ENCODE results near the gene HPCAL4. TPM values are rescaled to one million over a fixed set of nuclear protein-coding genes. Genes with fewer than 3 reads are reported as not detected.

The HPCAL4 gene
- total RNA-seq, 1 experiment from 2014 or later: 0.50 TPM

DNA sequence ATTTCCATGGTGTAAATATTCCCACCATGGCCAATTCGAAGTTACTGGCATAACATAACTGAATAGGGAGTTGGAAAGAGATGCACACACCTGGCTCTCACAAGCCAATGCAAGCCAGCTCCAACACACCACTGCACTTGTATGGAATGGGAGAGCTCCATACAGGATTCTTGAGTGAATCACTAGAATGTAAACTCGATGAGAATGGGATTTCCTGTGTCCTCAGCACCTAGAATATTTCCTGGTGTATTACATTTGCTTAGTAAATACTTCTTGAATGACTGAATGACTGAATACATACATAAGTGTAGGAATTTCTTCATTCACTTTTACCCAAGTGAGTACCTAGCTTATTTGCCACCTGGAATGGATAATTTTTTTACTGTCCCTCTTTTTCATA is 31.3 kb upstream of the HPCAL4 start:
- ATAC-seq (no peak), DNase-seq (ENCODE audit: low spot score) (no peak)
- H3K4me1 Mint-ChIP-seq: no peaks in the 10 kb centered on the region
- no peak overlapping the region for H3K27ac Mint-ChIP-seq
- peaks cover 94% of the 10 kb centered on the region for H3K27me3 Mint-ChIP-seq (ENCODE audit: low read depth)
- CTCF ChIA-PET: interaction anchor here (1.2 to 1.7 kb wide), 3 partner anchors 10 to 116 kb away, joined by 3 to 5 read pairs (median 5); no protein-coding TSS in a partner anchor
- H3K9me3 Mint-ChIP-seq: no peaks in the 10 kb centered on the region
- TF ChIP-seq IRF2 (CRISPR knock-in tag; IDR thresholded peaks at IDR 0.05; ENCODE audit: borderline replicate concordance, low read depth) (no peak), SMAD4 (CRISPR knock-in tag; IDR thresholded peaks at IDR 0.05) (no peak), PRRX2 (CRISPR knock-in tag; IDR thresholded peaks at IDR 0.05) (no peak), JAZF1 (CRISPR knock-in tag; IDR thresholded peaks at IDR 0.05) (no peak), SMAD3 (CRISPR knock-in tag; IDR thresholded peaks at IDR 0.05; ENCODE audit: borderline replicate concordance) (no peak), ZNF396 (CRISPR knock-in tag; IDR thresholded peaks at IDR 0.05; ENCODE audit: borderline replicate concordance) (no peak), ZNF121 (CRISPR knock-in tag; IDR thresholded peaks at IDR 0.05) (no peak), ESRRA (CRISPR knock-in tag; IDR thresholded peaks at IDR 0.05; ENCODE audit: borderline replicate concordance) (no peak), SOX15 (CRISPR knock-in tag; IDR thresholded peaks at IDR 0.05) (no peak)
- TF ChIP-seq, protein P1, sequence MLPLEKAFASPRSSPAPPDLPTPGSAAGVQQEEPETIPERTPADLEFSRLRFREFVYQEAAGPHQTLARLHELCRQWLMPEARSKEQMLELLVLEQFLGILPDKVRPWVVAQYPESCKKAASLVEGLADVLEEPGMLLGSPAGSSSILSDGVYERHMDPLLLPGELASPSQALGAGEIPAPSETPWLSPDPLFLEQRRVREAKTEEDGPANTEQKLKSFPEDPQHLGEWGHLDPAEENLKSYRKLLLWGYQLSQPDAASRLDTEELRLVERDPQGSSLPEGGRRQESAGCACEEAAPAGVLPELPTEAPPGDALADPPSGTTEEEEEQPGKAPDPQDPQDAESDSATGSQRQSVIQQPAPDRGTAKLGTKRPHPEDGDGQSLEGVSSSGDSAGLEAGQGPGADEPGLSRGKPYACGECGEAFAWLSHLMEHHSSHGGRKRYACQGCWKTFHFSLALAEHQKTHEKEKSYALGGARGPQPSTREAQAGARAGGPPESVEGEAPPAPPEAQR (CRISPR knock-in tag; IDR thresholded peaks at IDR 0.05): no peak
- TF ChIP-seq, protein P2, sequence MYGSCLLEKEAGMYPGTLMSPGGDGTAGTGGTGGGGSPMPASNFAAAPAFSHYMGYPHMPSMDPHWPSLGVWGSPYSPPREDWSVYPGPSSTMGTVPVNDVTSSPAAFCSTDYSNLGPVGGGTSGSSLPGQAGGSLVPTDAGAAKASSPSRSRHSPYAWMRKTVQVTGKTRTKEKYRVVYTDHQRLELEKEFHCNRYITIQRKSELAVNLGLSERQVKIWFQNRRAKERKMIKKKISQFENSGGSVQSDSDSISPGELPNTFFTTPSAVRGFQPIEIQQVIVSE (CRISPR knock-in tag; IDR thresholded peaks at IDR 0.05; ENCODE audit: borderline replicate concordance): no peak
- TF ChIP-seq, protein P3, sequence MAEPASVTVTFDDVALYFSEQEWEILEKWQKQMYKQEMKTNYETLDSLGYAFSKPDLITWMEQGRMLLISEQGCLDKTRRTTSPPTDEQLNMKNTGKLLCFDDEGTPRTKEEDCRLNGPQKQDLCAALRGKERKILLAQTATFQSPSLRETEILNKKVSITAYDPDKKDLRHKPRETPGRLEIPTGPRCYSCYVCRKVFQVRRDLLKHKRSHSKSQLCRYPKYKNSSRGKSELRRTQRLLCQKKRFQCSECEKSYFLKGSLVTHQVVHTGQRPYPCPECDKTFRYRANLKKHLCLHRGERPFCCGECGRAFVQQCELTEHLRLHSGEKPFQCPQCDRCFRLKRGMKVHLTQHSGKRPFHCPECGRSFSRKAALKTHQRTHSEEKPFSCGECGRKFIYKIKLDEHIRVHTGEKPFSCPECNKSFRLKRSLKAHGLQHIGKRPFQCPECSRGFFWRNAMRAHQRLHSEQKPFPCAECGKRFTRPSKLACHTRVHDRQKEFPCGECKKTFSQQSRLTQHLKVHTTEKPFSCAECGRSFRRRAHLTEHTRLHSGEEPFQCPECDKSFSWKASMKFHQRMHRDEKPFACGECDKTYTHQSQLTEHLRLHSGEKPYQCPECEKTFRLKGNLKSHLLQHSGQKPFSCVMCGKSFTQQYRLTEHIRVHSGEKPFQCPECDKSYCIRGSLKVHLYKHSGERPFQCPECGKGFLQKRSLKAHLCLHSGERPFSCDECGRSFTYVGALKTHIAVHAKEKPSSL (CRISPR knock-in tag; conservative IDR thresholded peaks at IDR 0.05): no peak
- TF ChIP-seq, protein P4, sequence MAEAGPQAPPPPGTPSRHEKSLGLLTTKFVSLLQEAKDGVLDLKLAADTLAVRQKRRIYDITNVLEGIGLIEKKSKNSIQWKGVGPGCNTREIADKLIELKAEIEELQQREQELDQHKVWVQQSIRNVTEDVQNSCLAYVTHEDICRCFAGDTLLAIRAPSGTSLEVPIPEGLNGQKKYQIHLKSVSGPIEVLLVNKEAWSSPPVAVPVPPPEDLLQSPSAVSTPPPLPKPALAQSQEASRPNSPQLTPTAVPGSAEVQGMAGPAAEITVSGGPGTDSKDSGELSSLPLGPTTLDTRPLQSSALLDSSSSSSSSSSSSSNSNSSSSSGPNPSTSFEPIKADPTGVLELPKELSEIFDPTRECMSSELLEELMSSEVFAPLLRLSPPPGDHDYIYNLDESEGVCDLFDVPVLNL (CRISPR knock-in tag; IDR thresholded peaks at IDR 0.05; ENCODE audit: borderline replicate concordance, low read depth): no peak
- TF ChIP-seq, protein P5, sequence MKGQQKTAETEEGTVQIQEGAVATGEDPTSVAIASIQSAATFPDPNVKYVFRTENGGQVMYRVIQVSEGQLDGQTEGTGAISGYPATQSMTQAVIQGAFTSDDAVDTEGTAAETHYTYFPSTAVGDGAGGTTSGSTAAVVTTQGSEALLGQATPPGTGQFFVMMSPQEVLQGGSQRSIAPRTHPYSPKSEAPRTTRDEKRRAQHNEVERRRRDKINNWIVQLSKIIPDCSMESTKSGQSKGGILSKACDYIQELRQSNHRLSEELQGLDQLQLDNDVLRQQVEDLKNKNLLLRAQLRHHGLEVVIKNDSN (CRISPR knock-in tag; IDR thresholded peaks at IDR 0.05): no peak
- TF ChIP-seq, protein P6, sequence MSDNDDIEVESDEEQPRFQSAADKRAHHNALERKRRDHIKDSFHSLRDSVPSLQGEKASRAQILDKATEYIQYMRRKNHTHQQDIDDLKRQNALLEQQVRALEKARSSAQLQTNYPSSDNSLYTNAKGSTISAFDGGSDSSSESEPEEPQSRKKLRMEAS (CRISPR knock-in tag; IDR thresholded peaks at IDR 0.05): no peak
- TF ChIP-seq, protein P7, sequence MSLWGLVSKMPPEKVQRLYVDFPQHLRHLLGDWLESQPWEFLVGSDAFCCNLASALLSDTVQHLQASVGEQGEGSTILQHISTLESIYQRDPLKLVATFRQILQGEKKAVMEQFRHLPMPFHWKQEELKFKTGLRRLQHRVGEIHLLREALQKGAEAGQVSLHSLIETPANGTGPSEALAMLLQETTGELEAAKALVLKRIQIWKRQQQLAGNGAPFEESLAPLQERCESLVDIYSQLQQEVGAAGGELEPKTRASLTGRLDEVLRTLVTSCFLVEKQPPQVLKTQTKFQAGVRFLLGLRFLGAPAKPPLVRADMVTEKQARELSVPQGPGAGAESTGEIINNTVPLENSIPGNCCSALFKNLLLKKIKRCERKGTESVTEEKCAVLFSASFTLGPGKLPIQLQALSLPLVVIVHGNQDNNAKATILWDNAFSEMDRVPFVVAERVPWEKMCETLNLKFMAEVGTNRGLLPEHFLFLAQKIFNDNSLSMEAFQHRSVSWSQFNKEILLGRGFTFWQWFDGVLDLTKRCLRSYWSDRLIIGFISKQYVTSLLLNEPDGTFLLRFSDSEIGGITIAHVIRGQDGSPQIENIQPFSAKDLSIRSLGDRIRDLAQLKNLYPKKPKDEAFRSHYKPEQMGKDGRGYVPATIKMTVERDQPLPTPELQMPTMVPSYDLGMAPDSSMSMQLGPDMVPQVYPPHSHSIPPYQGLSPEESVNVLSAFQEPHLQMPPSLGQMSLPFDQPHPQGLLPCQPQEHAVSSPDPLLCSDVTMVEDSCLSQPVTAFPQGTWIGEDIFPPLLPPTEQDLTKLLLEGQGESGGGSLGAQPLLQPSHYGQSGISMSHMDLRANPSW (CRISPR knock-in tag; conservative IDR thresholded peaks at IDR 0.05; ENCODE audit: low read depth): no peak
- TF ChIP-seq, protein P8, sequence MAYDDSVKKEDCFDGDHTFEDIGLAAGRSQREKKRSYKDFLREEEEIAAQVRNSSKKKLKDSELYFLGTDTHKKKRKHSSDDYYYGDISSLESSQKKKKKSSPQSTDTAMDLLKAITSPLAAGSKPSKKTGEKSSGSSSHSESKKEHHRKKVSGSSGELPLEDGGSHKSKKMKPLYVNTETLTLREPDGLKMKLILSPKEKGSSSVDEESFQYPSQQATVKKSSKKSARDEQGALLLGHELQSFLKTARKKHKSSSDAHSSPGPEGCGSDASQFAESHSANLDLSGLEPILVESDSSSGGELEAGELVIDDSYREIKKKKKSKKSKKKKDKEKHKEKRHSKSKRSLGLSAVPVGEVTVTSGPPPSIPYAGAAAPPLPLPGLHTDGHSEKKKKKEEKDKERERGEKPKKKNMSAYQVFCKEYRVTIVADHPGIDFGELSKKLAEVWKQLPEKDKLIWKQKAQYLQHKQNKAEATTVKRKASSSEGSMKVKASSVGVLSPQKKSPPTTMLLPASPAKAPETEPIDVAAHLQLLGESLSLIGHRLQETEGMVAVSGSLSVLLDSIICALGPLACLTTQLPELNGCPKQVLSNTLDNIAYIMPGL (CRISPR knock-in tag; IDR thresholded peaks at IDR 0.05): no peak
- TF ChIP-seq, protein P9, sequence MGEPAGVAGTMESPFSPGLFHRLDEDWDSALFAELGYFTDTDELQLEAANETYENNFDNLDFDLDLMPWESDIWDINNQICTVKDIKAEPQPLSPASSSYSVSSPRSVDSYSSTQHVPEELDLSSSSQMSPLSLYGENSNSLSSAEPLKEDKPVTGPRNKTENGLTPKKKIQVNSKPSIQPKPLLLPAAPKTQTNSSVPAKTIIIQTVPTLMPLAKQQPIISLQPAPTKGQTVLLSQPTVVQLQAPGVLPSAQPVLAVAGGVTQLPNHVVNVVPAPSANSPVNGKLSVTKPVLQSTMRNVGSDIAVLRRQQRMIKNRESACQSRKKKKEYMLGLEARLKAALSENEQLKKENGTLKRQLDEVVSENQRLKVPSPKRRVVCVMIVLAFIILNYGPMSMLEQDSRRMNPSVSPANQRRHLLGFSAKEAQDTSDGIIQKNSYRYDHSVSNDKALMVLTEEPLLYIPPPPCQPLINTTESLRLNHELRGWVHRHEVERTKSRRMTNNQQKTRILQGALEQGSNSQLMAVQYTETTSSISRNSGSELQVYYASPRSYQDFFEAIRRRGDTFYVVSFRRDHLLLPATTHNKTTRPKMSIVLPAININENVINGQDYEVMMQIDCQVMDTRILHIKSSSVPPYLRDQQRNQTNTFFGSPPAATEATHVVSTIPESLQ (CRISPR knock-in tag; IDR thresholded peaks at IDR 0.05): no peak
- POLR2A ChIA-PET: no interaction called here
- H3K4me3 Mint-ChIP-seq: no peak overlapping the region
- H3K36me3 Mint-ChIP-seq: no peaks in the 10 kb centered on the region
